ENCODE data around the gene DIS3L2. TPM values are rescaled to one million over a fixed set of nuclear protein-coding genes. Genes with fewer than 3 reads are reported as not detected.

DIS3L2 gene
- total RNA-seq, 1 donor from 2014 or later: 25.2 TPM

DNA sequence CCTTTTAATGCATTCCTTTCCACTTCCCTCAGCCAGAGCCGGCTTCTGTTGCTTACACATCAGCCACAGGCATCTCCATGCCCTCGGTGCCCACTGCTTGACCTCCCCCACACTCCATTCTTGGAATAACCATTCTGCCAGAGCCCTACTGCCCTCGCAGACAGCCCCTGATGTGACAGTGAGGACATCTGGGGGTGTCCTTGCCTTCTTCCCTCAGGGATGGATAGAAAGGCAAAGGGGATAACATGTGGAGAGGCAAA is 28.9 kb upstream of the DIS3L2 start:
- no peak overlapping the region for H3K4me3 ChIP-seq (ENCODE audit: low read depth, low read length)
- TF ChIP-seq, protein P1, sequence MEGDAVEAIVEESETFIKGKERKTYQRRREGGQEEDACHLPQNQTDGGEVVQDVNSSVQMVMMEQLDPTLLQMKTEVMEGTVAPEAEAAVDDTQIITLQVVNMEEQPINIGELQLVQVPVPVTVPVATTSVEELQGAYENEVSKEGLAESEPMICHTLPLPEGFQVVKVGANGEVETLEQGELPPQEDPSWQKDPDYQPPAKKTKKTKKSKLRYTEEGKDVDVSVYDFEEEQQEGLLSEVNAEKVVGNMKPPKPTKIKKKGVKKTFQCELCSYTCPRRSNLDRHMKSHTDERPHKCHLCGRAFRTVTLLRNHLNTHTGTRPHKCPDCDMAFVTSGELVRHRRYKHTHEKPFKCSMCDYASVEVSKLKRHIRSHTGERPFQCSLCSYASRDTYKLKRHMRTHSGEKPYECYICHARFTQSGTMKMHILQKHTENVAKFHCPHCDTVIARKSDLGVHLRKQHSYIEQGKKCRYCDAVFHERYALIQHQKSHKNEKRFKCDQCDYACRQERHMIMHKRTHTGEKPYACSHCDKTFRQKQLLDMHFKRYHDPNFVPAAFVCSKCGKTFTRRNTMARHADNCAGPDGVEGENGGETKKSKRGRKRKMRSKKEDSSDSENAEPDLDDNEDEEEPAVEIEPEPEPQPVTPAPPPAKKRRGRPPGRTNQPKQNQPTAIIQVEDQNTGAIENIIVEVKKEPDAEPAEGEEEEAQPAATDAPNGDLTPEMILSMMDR (IDR thresholded peaks at IDR 0.05; ENCODE audit: insufficient read depth, low read length, poor library complexity, severe bottlenecking): no peak
- no peaks in the 10 kb centered on the region for H3K36me3 ChIP-seq (ENCODE audit: control insufficient read depth, insufficient read depth, low read length)
- peaks cover 25% of the 10 kb centered on the region for H3K27me3 ChIP-seq (ENCODE audit: control insufficient read depth, insufficient read depth, low read length)
- no peak for DNase-seq (ENCODE audit: low read depth)

- DNase-seq (ENCODE audit: low read depth): no peak
- TF ChIP-seq, protein P1 (IDR thresholded peaks at IDR 0.05; ENCODE audit: insufficient read depth, low read length, poor library complexity, severe bottlenecking): no peak
- H3K36me3 ChIP-seq (ENCODE audit: control insufficient read depth, insufficient read depth, low read length): no peaks in the 10 kb centered on the region
- H3K4me3 ChIP-seq (ENCODE audit: low read depth, low read length): no peak overlapping the region
- peaks cover 19% of the 10 kb centered on the region for H3K27me3 ChIP-seq (ENCODE audit: control insufficient read depth, insufficient read depth, low read length)
Measured at GRCh38 chr2:231932985-231933915, 28.3 kb upstream of the DIS3L2 start.

GRCh38 chr2:231933916-231934401 is 27.6 kb upstream of the DIS3L2 start:
- H3K36me3 ChIP-seq (ENCODE audit: control insufficient read depth, insufficient read depth, low read length): no peaks in the 10 kb centered on the region
- TF ChIP-seq, protein P1 (IDR thresholded peaks at IDR 0.05; ENCODE audit: insufficient read depth, low read length, poor library complexity, severe bottlenecking): no peak
- H3K4me3 ChIP-seq (ENCODE audit: low read depth, low read length): no peak overlapping the region
- no peak for DNase-seq (ENCODE audit: low read depth)
- peaks cover 13% of the 10 kb centered on the region for H3K27me3 ChIP-seq (ENCODE audit: control insufficient read depth, insufficient read depth, low read length)

GRCh38 chr2:231934441-231935206 is 26.9 kb upstream of the DIS3L2 start:
- Histone ChIP-seq H3K36me3 (ENCODE audit: control insufficient read depth, insufficient read depth, low read length) (no peaks in the 10 kb centered on the region), H3K4me3 (ENCODE audit: low read depth, low read length) (no peak overlapping the region), H3K27me3 (ENCODE audit: control insufficient read depth, insufficient read depth, low read length) (peaks cover 7% of the 10 kb centered on the region)
- TF ChIP-seq, protein P1 (IDR thresholded peaks at IDR 0.05; ENCODE audit: insufficient read depth, low read length, poor library complexity, severe bottlenecking): no peak
- no peak for DNase-seq (ENCODE audit: low read depth)

GRCh38 chr2:231935207-231935524 is 26.3 kb upstream of the DIS3L2 start:
- Histone ChIP-seq H3K27me3 (ENCODE audit: control insufficient read depth, insufficient read depth, low read length) (peaks cover 4% of the 10 kb centered on the region), H3K36me3 (ENCODE audit: control insufficient read depth, insufficient read depth, low read length) (no peaks in the 10 kb centered on the region)
- no peak for DNase-seq (ENCODE audit: low read depth)

More at GRCh38 chr2:231935207-231935524, 26.3 kb upstream of the DIS3L2 start:
- TF ChIP-seq, protein P1 (IDR thresholded peaks at IDR 0.05; ENCODE audit: insufficient read depth, low read length, poor library complexity, severe bottlenecking): no peak
- no peak overlapping the region for H3K4me3 ChIP-seq (ENCODE audit: low read depth, low read length)

Data from kidney epithelial cell (primary cell).